CD14-positive monocyte (primary cell): ENCODE results near the gene FOSB. TPM values are rescaled to one million over a fixed set of nuclear protein-coding genes. Genes with fewer than 3 reads are reported as not detected.

Source experiments
- DNase-seq, 3 donors: peaks; one replicate each; pipeline ENCODE4 v3.0.0-alpha.2; 2011 to 2022
- H2AFZ ChIP-seq: 2 replicates; pipeline ENCODE4 v1.6.0; 2012; ENCODE audit warnings: mild to moderate bottlenecking, low read depth, low read length, inconsistent platforms; ENCODE audit not compliant: insufficient read depth, poor library complexity, severe bottlenecking
- H3K27ac ChIP-seq, 2 donors: 1 replicate in 1 of 2; 2 replicates in 1 of 2; pipeline ENCODE4 v1.5.1; 2012 to 2013; ENCODE audit warnings: low read length in 2 of 2, control low read depth in 1 of 2, inconsistent platforms in 1 of 2, low read depth in 1 of 2, mild to moderate bottlenecking in 1 of 2
- H3K27me3 ChIP-seq, 2 donors: one replicate each; pipeline versions ENCODE4 v1.6.0 to v1.6.1; 2011 to 2013; ENCODE audit warnings: low read length in 2 of 2; ENCODE audit not compliant: control insufficient read depth in 2 of 2, insufficient read depth in 2 of 2
- H3K36me3 ChIP-seq, 2 donors: replicated peaks in 1 of 2; 1 replicate in 1 of 2; 2 replicates in 1 of 2; pipeline versions ENCODE4 v1.5.1 to v1.6.1; 2012 to 2013; ENCODE audit warnings: low read length in 2 of 2, control low read depth in 1 of 2, inconsistent platforms in 1 of 2, mild to moderate bottlenecking in 1 of 2; ENCODE audit not compliant: insufficient read depth in 2 of 2, control insufficient read depth in 1 of 2
- H3K4me1 ChIP-seq, 2 donors: 1 replicate in 1 of 2; 2 replicates in 1 of 2; pipeline versions ENCODE4 v1.5.1 to v1.6.1; 2012 to 2013; ENCODE audit warnings: low read length in 2 of 2, control low read depth in 1 of 2, inconsistent platforms in 1 of 2, mild to moderate bottlenecking in 1 of 2, moderate library complexity in 1 of 2; ENCODE audit not compliant: insufficient read depth in 2 of 2, control insufficient read depth in 1 of 2
- H3K4me2 ChIP-seq: replicated peaks from 2 replicates; pipeline ENCODE3; 2012; ENCODE audit warnings: low read length, moderate library complexity, mild to moderate bottlenecking; ENCODE audit not compliant: poor library complexity, severe bottlenecking; ENCODE audit errors: extremely low read depth
- H3K4me3 ChIP-seq, 3 experiments: fragments of 200-600 bp in 1 of 3; sonication (generic) in 1 of 3; replicated peaks in 1 of 3; 1 replicate in 2 of 3; 2 replicates in 1 of 3; pipeline ENCODE4 v1.5.1; 2011 to 2013; ENCODE audit warnings: low read length in 3 of 3, mild to moderate bottlenecking in 3 of 3, control low read depth in 2 of 3, low read depth in 2 of 3, inconsistent platforms in 1 of 3, moderate library complexity in 1 of 3
- H3K79me2 ChIP-seq: 2 replicates; pipeline ENCODE4 v1.6.0; 2012; ENCODE audit warnings: mild to moderate bottlenecking, control low read depth, inconsistent platforms, low read length, moderate library complexity; ENCODE audit not compliant: insufficient read depth
- H3K9ac ChIP-seq: 2 replicates; pipeline ENCODE4 v1.6.0; 2017; ENCODE audit warnings: low read length, mild to moderate bottlenecking; ENCODE audit not compliant: insufficient read depth, poor library complexity, severe bottlenecking
- H3K9me3 ChIP-seq, 2 donors: replicated peaks in 1 of 2; 1 replicate in 1 of 2; 2 replicates in 1 of 2; pipeline versions ENCODE4 v1.5.1 to v1.6.1; 2012 to 2013; ENCODE audit warnings: low read length in 2 of 2, control low read depth in 1 of 2; ENCODE audit not compliant: control insufficient read depth in 1 of 2, insufficient read depth in 1 of 2
- H4K20me1 ChIP-seq: 2 replicates; pipeline ENCODE4 v1.6.0; 2012; ENCODE audit warnings: mild to moderate bottlenecking, low read length, control low read depth, moderate library complexity; ENCODE audit not compliant: insufficient read depth
- H3K27ac Mint-ChIP-seq, 7 donors: one replicate each; pipeline ENCODE4 v1.8.0; 2020; ENCODE audit warnings: mild to moderate bottlenecking in 7 of 7, mixed read lengths in 7 of 7, moderate library complexity in 6 of 7, inconsistent platforms in 2 of 7
- H3K27me3 Mint-ChIP-seq, 3 donors: one replicate each; pipeline ENCODE4 v1.8.0; 2021 to 2022; ENCODE audit warnings: low read depth in 3 of 3, mild to moderate bottlenecking in 3 of 3, mixed read lengths in 3 of 3, moderate library complexity in 3 of 3, inconsistent platforms in 1 of 3
- H3K36me3 Mint-ChIP-seq, 2 donors: one replicate each; pipeline ENCODE4 v1.8.0; 2020; ENCODE audit warnings: mixed read lengths in 2 of 2, inconsistent platforms in 1 of 2, mild to moderate bottlenecking in 1 of 2
- H3K4me1 Mint-ChIP-seq: one replicate; pipeline ENCODE4 v1.8.0; 2020; ENCODE audit warnings: mild to moderate bottlenecking, mixed read lengths
- H3K4me3 Mint-ChIP-seq, 2 donors: one replicate each; pipeline ENCODE4 v1.8.0; 2020; ENCODE audit warnings: mild to moderate bottlenecking in 2 of 2, mixed read lengths in 2 of 2, moderate library complexity in 1 of 2
- H3K9me3 Mint-ChIP-seq, 7 donors: one replicate each; pipeline ENCODE4 v1.8.0; 2020 to 2022; ENCODE audit warnings: mixed read lengths in 7 of 7, mild to moderate bottlenecking in 6 of 7, moderate library complexity in 6 of 7, inconsistent platforms in 2 of 7
- WGBS: methylation state at CpG from one replicate; pipeline ENCODE4 v1.1.5; 2013; ENCODE audit warnings: missing lambda C conversion rate; ENCODE audit not compliant: insufficient coverage; 5-methylcytosine and 5-hydroxymethylcytosine counted together
- intact Hi-C, 2 donors: fragments of 100-400 bp; cut with micrococcal nuclease; formaldehyde crosslinking; loops; one replicate each; pipeline versions ENCODE4 v1.15.0 to v1.15.1; 2023
- polyA plus RNA-seq, 3 donors: library from polyadenylated mRNA; depleted of rRNA in 1 of 3; unstranded in 2 of 3; stranded (reverse) in 1 of 3; fragments of 300-500 nt in 2 of 3; fragments of >200 nt in 1 of 3; fragmentation: Illumina TruSeq in 2 of 3; gene quantifications; 1 replicate in 2 of 3; 2 replicates in 1 of 3; pipeline ENCODE4 v1.2.3, GENCODE V29; 2012 to 2021
- TF ChIP-seq, protein P1 (sequence below): fragments of 200-600 bp; IDR thresholded peaks from one replicate; pipeline ENCODE4 v1.8.0; 2022; ENCODE audit warnings: antibody characterized with exemption, mild to moderate bottlenecking

Gene FOSB
- polyA plus RNA-seq, 3 donors: 27.3 to 840 (median 28.2) TPM

DNA sequence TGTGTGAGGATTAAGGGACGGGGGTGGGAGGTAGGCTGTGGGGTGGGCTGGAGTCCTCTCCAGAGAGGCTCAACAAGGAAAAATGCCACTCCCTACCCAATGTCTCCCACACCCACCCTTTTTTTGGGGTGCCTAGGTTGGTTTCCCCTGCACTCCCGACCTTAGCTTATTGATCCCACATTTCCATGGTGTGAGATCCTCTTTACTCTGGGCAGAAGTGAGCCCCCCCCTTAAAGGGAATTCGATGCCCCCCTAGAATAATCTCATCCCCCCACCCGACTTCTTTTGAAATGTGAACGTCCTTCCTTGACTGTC lies 5.5 kb downstream of the FOSB start:
- H3K36me3 ChIP-seq: peaks cover 0 to 9% of the 10 kb centered on the region in 2 donors
- DNase-seq: peak in 1 of 3 donors; percentile 18
- no peaks in the 10 kb centered on the region for H3K79me2 ChIP-seq
- H3K4me3 ChIP-seq: no peak overlapping the region
- H3K27ac Mint-ChIP-seq: peak overlapping the region in 2 of 7 donors; percentile 34 to 70
- TF ChIP-seq, protein P1, sequence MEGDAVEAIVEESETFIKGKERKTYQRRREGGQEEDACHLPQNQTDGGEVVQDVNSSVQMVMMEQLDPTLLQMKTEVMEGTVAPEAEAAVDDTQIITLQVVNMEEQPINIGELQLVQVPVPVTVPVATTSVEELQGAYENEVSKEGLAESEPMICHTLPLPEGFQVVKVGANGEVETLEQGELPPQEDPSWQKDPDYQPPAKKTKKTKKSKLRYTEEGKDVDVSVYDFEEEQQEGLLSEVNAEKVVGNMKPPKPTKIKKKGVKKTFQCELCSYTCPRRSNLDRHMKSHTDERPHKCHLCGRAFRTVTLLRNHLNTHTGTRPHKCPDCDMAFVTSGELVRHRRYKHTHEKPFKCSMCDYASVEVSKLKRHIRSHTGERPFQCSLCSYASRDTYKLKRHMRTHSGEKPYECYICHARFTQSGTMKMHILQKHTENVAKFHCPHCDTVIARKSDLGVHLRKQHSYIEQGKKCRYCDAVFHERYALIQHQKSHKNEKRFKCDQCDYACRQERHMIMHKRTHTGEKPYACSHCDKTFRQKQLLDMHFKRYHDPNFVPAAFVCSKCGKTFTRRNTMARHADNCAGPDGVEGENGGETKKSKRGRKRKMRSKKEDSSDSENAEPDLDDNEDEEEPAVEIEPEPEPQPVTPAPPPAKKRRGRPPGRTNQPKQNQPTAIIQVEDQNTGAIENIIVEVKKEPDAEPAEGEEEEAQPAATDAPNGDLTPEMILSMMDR: no peak
- H3K4me2 ChIP-seq: peak overlapping the region; percentile 0
- no peak overlapping the region for H3K27ac ChIP-seq
- H4K20me1 ChIP-seq: peaks cover 69% of the 10 kb centered on the region
- H3K4me3 Mint-ChIP-seq: peak overlapping the region; percentile 99
- H3K4me1 ChIP-seq: peaks cover 37 to 44% of the 10 kb centered on the region in 2 donors
- peaks cover 44 to 57% of the 10 kb centered on the region in 2 donors for H3K36me3 Mint-ChIP-seq
- peaks cover 75 to 92% (median 81%) of the 10 kb centered on the region in 3 donors for H3K27me3 Mint-ChIP-seq
- H3K9me3 Mint-ChIP-seq: peaks cover 10 to 57% (median 35%) of the 10 kb centered on the region in 7 donors
- peaks cover 0 to 12% of the 10 kb centered on the region in 2 donors for H3K9me3 ChIP-seq
- no peak overlapping the region for H3K9ac ChIP-seq
- H2AFZ ChIP-seq: no peak overlapping the region
- WGBS: 50% methylated on average over 1 of the region's 5 CpGs
- H3K27me3 ChIP-seq: peaks cover 21 to 66% of the 10 kb centered on the region in 2 donors
- intact Hi-C loops: no loop called here
- peaks cover 51% of the 10 kb centered on the region for H3K4me1 Mint-ChIP-seq

DNA sequence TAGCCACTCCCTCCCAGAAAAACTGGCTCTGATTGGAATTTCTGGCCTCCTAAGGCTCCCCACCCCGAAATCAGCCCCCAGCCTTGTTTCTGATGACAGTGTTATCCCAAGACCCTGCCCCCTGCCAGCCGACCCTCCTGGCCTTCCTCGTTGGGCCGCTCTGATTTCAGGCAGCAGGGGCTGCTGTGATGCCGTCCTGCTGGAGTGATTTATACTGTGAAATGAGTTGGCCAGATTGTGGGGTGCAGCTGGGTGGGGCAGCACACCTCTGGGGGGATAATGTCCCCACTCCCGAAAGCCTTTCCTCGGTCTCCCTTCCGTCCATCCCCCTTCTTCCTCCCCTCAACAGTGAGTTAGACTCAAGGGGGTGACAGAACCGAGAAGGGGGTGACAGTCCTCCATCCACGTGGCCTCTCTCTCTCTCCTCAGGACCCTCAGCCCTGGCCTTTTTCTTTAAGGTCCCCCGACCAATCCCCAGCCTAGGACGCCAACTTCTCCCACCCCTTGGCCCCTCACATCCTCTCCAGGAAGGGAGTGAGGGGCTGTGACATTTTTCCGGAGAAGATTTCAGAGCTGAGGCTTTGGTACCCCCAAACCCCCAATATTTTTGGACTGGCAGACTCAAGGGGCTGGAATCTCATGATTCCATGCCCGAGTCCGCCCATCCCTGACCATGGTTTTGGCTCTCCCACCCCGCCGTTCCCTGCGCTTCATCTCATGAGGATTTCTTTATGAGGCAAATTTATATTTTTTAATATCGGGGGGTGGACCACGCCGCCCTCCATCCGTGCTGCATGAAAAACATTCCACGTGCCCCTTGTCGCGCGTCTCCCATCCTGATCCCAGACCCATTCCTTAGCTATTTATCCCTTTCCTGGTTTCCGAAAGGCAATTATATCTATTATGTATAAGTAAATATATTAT lies 6.1 kb downstream of the FOSB start:
- H3K27me3 ChIP-seq: peaks cover 21 to 66% of the 10 kb centered on the region in 2 donors
- no peak overlapping the region for H3K27ac ChIP-seq
- H3K4me3 ChIP-seq: no peak overlapping the region
- Mint-ChIP-seq H3K4me1 (peaks cover 57% of the 10 kb centered on the region), H3K9me3 (peaks cover 10 to 51% (median 34%) of the 10 kb centered on the region in 7 donors), H3K4me3 (peak overlapping the region in 1 of 2 donors; percentile 99), H3K27me3 (peaks cover 74 to 86% (median 78%) of the 10 kb centered on the region in 3 donors), H3K36me3 (peaks cover 44 to 57% of the 10 kb centered on the region in 2 donors), H3K27ac (peak overlapping the region in 4 of 7 donors; percentile 8 to 70 (median 29))
- peaks cover 0 to 9% of the 10 kb centered on the region in 2 donors for H3K36me3 ChIP-seq
- peak overlapping the region; percentile 0 for H3K4me2 ChIP-seq
- DNase-seq: peak in 2 of 3 donors; percentile 24 to 37
- peaks cover 63% of the 10 kb centered on the region for H4K20me1 ChIP-seq
- H3K9me3 ChIP-seq: peaks cover 0 to 12% of the 10 kb centered on the region in 2 donors
- no peak overlapping the region for H2AFZ ChIP-seq
- H3K79me2 ChIP-seq: no peaks in the 10 kb centered on the region
- intact Hi-C loops: no loop called here
- no peak overlapping the region for H3K9ac ChIP-seq
- TF ChIP-seq, protein P1: no peak
- peaks cover 43 to 47% of the 10 kb centered on the region in 2 donors for H3K4me1 ChIP-seq
- WGBS: 79% methylated on average over 10 of the region's 27 CpGs
